Mesendoderm (in vitro differentiated cells): ENCODE data around the gene CEP43.

Experiments
- DNase-seq: peaks from one replicate; pipeline ENCODE4 v3.0.0; 2013
- H2AK5ac ChIP-seq: 2 replicates; pipeline ENCODE4 v1.6.1; 2013; ENCODE audit warnings: low read length, inconsistent platforms
- H2BK120ac ChIP-seq: 2 replicates; pipeline ENCODE4 v1.6.1; 2013; ENCODE audit warnings: low read depth, mild to moderate bottlenecking, low read length, moderate library complexity, mixed read lengths
- H2BK15ac ChIP-seq: replicated peaks from 2 replicates; pipeline ENCODE4 v1.6.1; 2013; ENCODE audit warnings: low read depth, mild to moderate bottlenecking, moderate library complexity
- H2BK5ac ChIP-seq: 2 replicates; pipeline ENCODE4 v1.6.1; 2013; ENCODE audit warnings: low read length, inconsistent platforms
- H3K18ac ChIP-seq: 2 replicates; pipeline ENCODE4 v1.6.1; 2013; ENCODE audit warnings: mild to moderate bottlenecking, low read length, mixed read lengths
- H3K23ac ChIP-seq: one replicate; pipeline ENCODE4 v1.6.1; 2013; ENCODE audit warnings: low read length
- H3K27ac ChIP-seq: 2 replicates; pipeline ENCODE4 v1.5.1; 2013; ENCODE audit warnings: low read depth, mild to moderate bottlenecking, inconsistent platforms, low read length, moderate library complexity
- H3K27me3 ChIP-seq: 2 replicates; pipeline ENCODE4 v1.6.1; 2013; ENCODE audit warnings: low read length, control low read depth, mild to moderate bottlenecking, inconsistent platforms; ENCODE audit not compliant: insufficient read depth, poor library complexity
- H3K36me3 ChIP-seq: 2 replicates; pipeline ENCODE4 v1.6.1; 2013; ENCODE audit warnings: low read length, inconsistent platforms; ENCODE audit not compliant: control insufficient read depth, insufficient read depth
- H3K4ac ChIP-seq: one replicate; pipeline ENCODE4 v1.6.1; 2013; ENCODE audit warnings: low read depth, mild to moderate bottlenecking, low read length, moderate library complexity
- H3K4me1 ChIP-seq: 2 replicates; pipeline ENCODE4 v1.6.1; 2013; ENCODE audit warnings: low read depth, low read length, inconsistent platforms; ENCODE audit not compliant: control insufficient read depth
- H3K4me2 ChIP-seq: 2 replicates; pipeline ENCODE4 v1.6.1; 2013; ENCODE audit warnings: low read length
- H3K4me3 ChIP-seq: 2 replicates; pipeline ENCODE4 v1.5.1; 2013; ENCODE audit warnings: mild to moderate bottlenecking, low read length
- H3K56ac ChIP-seq: one replicate; pipeline ENCODE4 v1.6.1; 2013; ENCODE audit warnings: low read length
- H3K79me1 ChIP-seq: 2 replicates; pipeline ENCODE4 v1.6.1; 2013; ENCODE audit warnings: low read length, inconsistent platforms
- H3K79me2 ChIP-seq: 2 replicates; pipeline ENCODE4 v1.6.1; 2013; ENCODE audit warnings: mild to moderate bottlenecking, low read length; ENCODE audit not compliant: control insufficient read depth, insufficient read depth
- H3K9ac ChIP-seq: 2 replicates; pipeline ENCODE4 v1.6.1; 2013; ENCODE audit warnings: low read length, inconsistent platforms
- H4K5ac ChIP-seq: one replicate; pipeline ENCODE4 v1.6.1; 2013; ENCODE audit warnings: low read length
- H4K8ac ChIP-seq: one replicate; pipeline ENCODE4 v1.6.1; 2013; ENCODE audit warnings: low read depth, mild to moderate bottlenecking, control low read depth, low read length, moderate library complexity
- WGBS: extraction: QIAGEN DNeasy Blood & Tissue Kit; methylation state at CpG from one replicate; pipeline ENCODE4 v1.1.7; 2013; ENCODE audit warnings: low lambda C conversion rate, missing lambda C conversion rate; ENCODE audit not compliant: insufficient coverage; ENCODE audit errors: extremely low coverage; 5-methylcytosine and 5-hydroxymethylcytosine counted together

Gene CEP43

DNA sequence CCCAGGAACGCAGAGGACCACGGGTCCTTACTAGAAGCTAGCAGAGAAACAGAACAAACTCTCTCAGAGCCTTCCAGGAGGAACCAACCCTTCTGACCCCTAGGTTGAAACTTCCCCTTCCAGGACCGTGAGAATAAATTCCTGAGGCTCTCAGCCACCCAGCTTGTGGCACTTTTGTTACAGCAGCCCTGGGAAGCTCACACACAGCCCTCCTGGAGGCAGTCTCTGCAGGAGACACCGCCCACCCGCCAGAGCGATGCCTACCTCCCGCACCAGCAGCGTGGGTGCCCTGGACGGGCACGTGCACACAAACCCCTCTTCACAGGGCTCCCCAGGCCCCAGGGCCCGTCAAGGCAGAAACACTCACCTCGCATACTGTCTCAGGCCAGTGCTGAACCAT, 47.1 kb upstream of the CEP43 start:
- Histone ChIP-seq H3K27me3 (no peaks in the 10 kb centered on the region), H3K4me3 (no peak overlapping the region), H3K36me3 (no peaks in the 10 kb centered on the region), H4K8ac (no peak overlapping the region), H2AK5ac (no peak overlapping the region), H3K27ac (no peak overlapping the region), H2BK120ac (no peak overlapping the region), H3K4ac (no peak overlapping the region), H3K4me2 (no peak overlapping the region), H3K18ac (no peak overlapping the region), H3K79me2 (no peaks in the 10 kb centered on the region), H3K9ac (no peak overlapping the region), H4K5ac (no peak overlapping the region), H3K23ac (no peak overlapping the region), H3K4me1 (no peaks in the 10 kb centered on the region), H3K56ac (no peak overlapping the region), H2BK15ac (no peak overlapping the region), H2BK5ac (no peak overlapping the region), H3K79me1 (no peaks in the 10 kb centered on the region)
- WGBS: no CpG with 5 or more reads among the region's 12 CpGs
- DNase-seq: no peak

DNA sequence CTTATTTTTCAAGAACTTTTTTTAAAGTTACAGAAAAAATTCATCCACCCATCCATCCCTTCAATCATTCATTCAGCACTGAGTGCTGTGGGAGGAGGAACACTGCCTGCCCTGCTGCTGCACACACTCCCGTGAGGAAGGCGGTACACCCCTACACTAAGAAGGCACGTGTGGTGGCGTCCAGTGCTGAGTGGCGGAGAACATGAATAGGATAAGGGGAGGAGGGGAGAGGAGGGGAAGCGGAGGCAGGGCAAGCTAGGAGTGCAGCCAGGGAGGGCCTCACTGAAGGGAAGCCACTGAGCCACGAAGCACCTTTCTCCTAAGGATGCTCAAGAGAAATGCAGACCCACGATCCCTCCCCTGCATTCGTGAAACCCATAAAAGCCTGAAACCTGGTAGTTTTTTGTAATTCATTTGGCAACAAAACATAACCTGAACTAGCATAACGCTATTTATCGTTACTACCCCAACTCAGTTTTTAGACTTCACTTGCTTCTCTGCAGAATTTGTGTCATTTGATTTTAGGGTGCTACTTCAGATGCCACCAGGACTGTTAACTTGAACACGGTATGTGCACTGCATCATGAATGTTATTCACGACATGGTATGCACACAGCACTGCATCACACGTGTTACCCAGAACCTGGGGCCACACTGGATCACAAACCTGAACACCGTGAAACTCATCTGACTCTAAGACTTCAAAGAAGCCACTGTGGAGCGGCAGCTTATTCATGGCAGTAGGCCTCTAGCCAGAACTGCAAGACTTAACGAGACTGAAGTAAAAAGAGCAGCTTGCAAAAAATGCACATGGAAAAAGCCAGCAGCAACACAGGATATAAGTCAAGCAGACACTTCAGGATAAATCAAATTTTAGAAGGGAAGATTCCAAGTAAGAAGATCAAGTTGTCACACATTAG, 46.4 kb upstream of the CEP43 start:
- no peak overlapping the region for H3K4ac ChIP-seq
- H2BK120ac ChIP-seq: no peak overlapping the region
- H3K18ac ChIP-seq: no peak overlapping the region
- no peak overlapping the region for H3K27ac ChIP-seq
- H3K9ac ChIP-seq: no peak overlapping the region
- no peaks in the 10 kb centered on the region for H3K4me1 ChIP-seq
- H2BK5ac ChIP-seq: no peak overlapping the region
- no peak overlapping the region for H3K4me3 ChIP-seq
- no peaks in the 10 kb centered on the region for H3K27me3 ChIP-seq
- no peaks in the 10 kb centered on the region for H3K36me3 ChIP-seq
- H4K5ac ChIP-seq: no peak overlapping the region
- no peak overlapping the region for H3K56ac ChIP-seq
- H3K79me2 ChIP-seq: no peaks in the 10 kb centered on the region
- no CpG with 5 or more reads among the region's 17 CpGs for WGBS
- H2AK5ac ChIP-seq: no peak overlapping the region
- H3K4me2 ChIP-seq: no peak overlapping the region
- H2BK15ac ChIP-seq: no peak overlapping the region
- H3K23ac ChIP-seq: no peak overlapping the region
- no peaks in the 10 kb centered on the region for H3K79me1 ChIP-seq
- H4K8ac ChIP-seq: no peak overlapping the region
- no peak for DNase-seq

DNA sequence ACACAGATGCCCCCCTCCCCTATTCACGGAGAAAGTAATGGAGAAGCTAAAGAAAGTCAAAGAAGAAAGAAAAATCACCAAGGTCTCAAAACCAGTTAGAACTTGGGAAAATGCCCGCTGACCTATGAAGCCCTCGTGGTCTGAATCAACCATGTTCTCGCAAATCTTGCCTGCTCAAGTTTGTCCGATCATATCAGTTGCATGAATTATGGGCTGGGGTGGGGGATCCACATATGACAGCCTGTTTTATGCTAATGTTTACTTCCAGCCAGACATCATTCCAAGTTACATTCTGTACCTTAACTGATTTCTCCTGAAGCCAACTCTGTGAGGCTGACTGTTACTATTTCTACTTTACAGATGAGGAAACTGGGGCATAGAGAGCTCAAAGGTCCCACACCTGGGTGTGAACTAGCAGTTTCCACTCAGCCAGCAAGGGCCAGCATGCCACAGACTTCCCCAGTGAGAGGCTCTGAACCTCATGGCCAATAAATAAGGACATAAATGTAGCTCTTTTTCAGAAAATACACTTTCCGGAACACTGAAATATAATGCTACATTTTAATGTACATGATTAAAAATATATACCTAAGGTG, 45.0 kb upstream of the CEP43 start:
- Histone ChIP-seq H2AK5ac (no peak overlapping the region), H3K27me3 (no peaks in the 10 kb centered on the region), H3K27ac (no peak overlapping the region), H3K4me2 (no peak overlapping the region), H4K5ac (no peak overlapping the region), H4K8ac (no peak overlapping the region), H3K9ac (no peak overlapping the region), H3K36me3 (no peaks in the 10 kb centered on the region), H3K4me1 (no peaks in the 10 kb centered on the region), H3K4ac (no peak overlapping the region), H3K56ac (no peak overlapping the region), H2BK120ac (no peak overlapping the region), H3K4me3 (no peak overlapping the region), H3K18ac (no peak overlapping the region), H3K23ac (no peak overlapping the region), H3K79me1 (no peaks in the 10 kb centered on the region), H2BK5ac (no peak overlapping the region), H2BK15ac (no peak overlapping the region), H3K79me2 (no peaks in the 10 kb centered on the region)
- WGBS: no CpG with 5 or more reads among the region's 6 CpGs
- no peak for DNase-seq

DNA sequence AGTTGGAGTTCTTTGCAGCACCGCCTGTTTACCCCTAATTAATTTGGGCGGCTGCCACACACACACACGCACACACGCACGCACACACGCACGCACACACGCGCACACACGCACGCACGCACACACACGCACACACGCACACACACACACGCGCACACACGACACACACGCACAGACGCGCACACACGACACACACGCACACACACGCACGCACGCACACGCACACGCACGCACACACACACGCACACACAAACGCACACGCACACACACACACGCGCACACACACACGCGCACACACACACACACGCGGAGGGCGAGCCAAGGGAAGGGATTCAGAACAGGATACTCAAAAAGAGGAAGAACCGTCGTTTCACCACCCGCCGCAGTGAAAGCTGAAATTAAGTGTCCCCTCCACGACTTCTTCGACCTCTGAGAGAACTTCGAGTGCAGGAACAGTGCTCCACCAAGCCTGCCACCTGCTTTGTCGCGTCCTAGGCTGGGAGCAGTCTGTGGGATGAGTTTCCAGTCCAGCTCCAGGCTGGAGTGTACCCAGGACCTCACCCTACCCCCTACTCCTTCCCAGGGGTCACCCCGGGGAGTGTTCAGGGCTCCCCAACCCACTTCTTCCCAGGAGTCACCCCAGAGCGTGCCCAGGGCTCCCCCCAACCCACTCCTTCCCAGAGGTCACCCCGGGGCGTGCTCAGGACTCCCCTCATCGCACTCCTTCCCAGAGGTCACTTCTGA, 43.9 kb upstream of the CEP43 start:
- peak overlapping the region; percentile 81 for H3K56ac ChIP-seq
- H3K4me2 ChIP-seq: peak overlapping the region; percentile 83
- no peak overlapping the region for H4K5ac ChIP-seq
- no peaks in the 10 kb centered on the region for H3K36me3 ChIP-seq
- no peak overlapping the region for H3K4ac ChIP-seq
- no peaks in the 10 kb centered on the region for H3K27me3 ChIP-seq
- no peak overlapping the region for H2BK5ac ChIP-seq
- H3K79me2 ChIP-seq: no peaks in the 10 kb centered on the region
- peak; percentile 25 for DNase-seq
- no peak overlapping the region for H3K4me3 ChIP-seq
- H3K9ac ChIP-seq: peak overlapping the region; percentile 62
- WGBS: no CpG with 5 or more reads among the region's 52 CpGs
- H2BK120ac ChIP-seq: no peak overlapping the region
- no peak overlapping the region for H2BK15ac ChIP-seq
- H2AK5ac ChIP-seq: no peak overlapping the region
- H3K79me1 ChIP-seq: no peaks in the 10 kb centered on the region
- no peaks in the 10 kb centered on the region for H3K4me1 ChIP-seq
- no peak overlapping the region for H3K18ac ChIP-seq
- H4K8ac ChIP-seq: no peak overlapping the region
- no peak overlapping the region for H3K27ac ChIP-seq
- H3K23ac ChIP-seq: no peak overlapping the region

DNA sequence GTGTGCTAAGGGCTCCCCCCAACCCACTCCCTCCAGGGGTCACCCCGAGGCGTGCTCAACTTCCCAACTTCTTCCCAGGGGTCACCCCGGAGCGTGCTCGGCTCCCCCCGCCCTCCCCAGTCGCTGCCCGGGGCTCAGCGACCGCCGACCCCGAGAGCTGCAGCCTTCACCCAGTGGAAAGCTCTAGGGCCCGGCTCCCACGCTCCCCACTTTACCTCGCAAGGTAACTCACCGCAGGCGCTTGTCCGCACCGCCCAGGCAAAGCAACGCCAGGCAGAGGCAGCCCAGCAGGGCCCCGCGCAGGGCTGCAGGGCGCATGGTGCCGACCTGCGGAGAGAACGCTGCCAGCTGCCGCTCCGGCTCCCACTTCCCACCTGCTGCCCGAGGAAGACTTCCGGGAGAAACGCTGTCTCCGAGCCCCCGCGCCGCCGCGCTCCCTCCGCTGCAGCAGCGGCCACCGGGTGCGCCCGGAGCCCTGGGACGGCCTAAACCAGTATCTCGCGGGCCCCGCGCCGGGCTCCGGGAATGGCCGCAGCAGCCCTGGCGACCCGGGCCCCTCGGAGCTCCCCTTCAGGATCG, 43.2 kb upstream of the CEP43 start:
- peak overlapping the region; percentile 83 for H3K4me2 ChIP-seq
- H4K5ac ChIP-seq: no peak overlapping the region
- no peak overlapping the region for H3K27ac ChIP-seq
- no peak overlapping the region for H3K18ac ChIP-seq
- H2BK15ac ChIP-seq: no peak overlapping the region
- no CpG with 5 or more reads among the region's 54 CpGs for WGBS
- no peaks in the 10 kb centered on the region for H3K79me2 ChIP-seq
- no peak for DNase-seq
- H3K79me1 ChIP-seq: no peaks in the 10 kb centered on the region
- peak overlapping the region; percentile 81 for H3K56ac ChIP-seq
- H2BK120ac ChIP-seq: no peak overlapping the region
- no peak overlapping the region for H3K4ac ChIP-seq
- no peak overlapping the region for H2AK5ac ChIP-seq
- H2BK5ac ChIP-seq: no peak overlapping the region
- H3K4me3 ChIP-seq: peak overlapping the region; percentile 48
- H4K8ac ChIP-seq: no peak overlapping the region
- H3K36me3 ChIP-seq: no peaks in the 10 kb centered on the region
- H3K23ac ChIP-seq: no peak overlapping the region
- H3K27me3 ChIP-seq: no peaks in the 10 kb centered on the region
- peak overlapping the region; percentile 62 for H3K9ac ChIP-seq
- H3K4me1 ChIP-seq: no peaks in the 10 kb centered on the region
